NCI-H774 (cell line): ENCODE measurements around the gene KRTAP9-2.
"Not testable (repeated sequence)": the region's sequence is repeated elsewhere in the genome, so short reads cannot be mapped to it uniquely, and the experiment has no call there.

ENCODE experiments used
- DNase-seq: peaks from one replicate; lab custom pipeline; 2025; lab: John Stamatoyannopoulos, UW

Gene KRTAP9-2

GRCh38 chr17:41226598-41227095, at the start of gene KRTAP9-2:
Gene KRTAP9-2, plus strand, starts transcription at chr17:41226648. Its CDS starts 7 bp downstream, at chr17:41226655.
- not testable (repeated sequence) for DNase-seq

GRCh38 chr17:41176744-41177387, 49.6 kb upstream of the KRTAP9-2 start:
- no peak for DNase-seq

- DNase-seq, result no peak
Observed at GRCh38 chr17:41177727-41178271, 48.6 kb upstream of the KRTAP9-2 start, which contains the start of gene KRTAP4-2. Gene KRTAP4-2, minus strand, starts transcription at chr17:41178221. Its CDS starts 57 bp downstream, at chr17:41178164.

- no peak for DNase-seq
Observed at GRCh38 chr17:41178341-41178740, 48.1 kb upstream of the KRTAP9-2 start.

GRCh38 chr17:41178843-41179616, 47.4 kb upstream of the KRTAP9-2 start:
- DNase-seq, result no peak

GRCh38 chr17:41184480-41184961, 41.9 kb upstream of the KRTAP9-2 start, which contains the start of gene KRTAP4-1:
Gene KRTAP4-1, minus strand, starts transcription at chr17:41184911. Its CDS starts 57 bp downstream, at chr17:41184854.
- no peak for DNase-seq

- DNase-seq, result no peak
Observed at GRCh38 chr17:41185001-41185400, 41.4 kb upstream of the KRTAP9-2 start.

- no peak for DNase-seq
Observed at GRCh38 chr17:41186872-41187271, 39.6 kb upstream of the KRTAP9-2 start.

- DNase-seq, result not testable (repeated sequence)
Observed at GRCh38 chr17:41189837-41190318, 36.6 kb upstream of the KRTAP9-2 start, which contains the start of gene KRTAP9-1. Gene KRTAP9-1, plus strand, starts transcription at chr17:41189887. Its CDS starts 0 bp downstream, at chr17:41189887.

GRCh38 chr17:41190328-41190727, 36.1 kb upstream of the KRTAP9-2 start:
- DNase-seq, result peak; percentile 37

- no peak for DNase-seq
Observed at GRCh38 chr17:41196068-41196467, 30.4 kb upstream of the KRTAP9-2 start.

GRCh38 chr17:41199421-41200078, 26.9 kb upstream of the KRTAP9-2 start:
- DNase-seq, result no peak

- peak; percentile 87 for DNase-seq
Observed at GRCh38 chr17:41211845-41212466, 14.5 kb upstream of the KRTAP9-2 start.

GRCh38 chr17:41212524-41213169, 13.8 kb upstream of the KRTAP9-2 start:
- DNase-seq, result peak; percentile 94

GRCh38 chr17:41215681-41216080, 10.8 kb upstream of the KRTAP9-2 start:
- no peak for DNase-seq

GRCh38 chr17:41223821-41224220, 2.6 kb upstream of the KRTAP9-2 start:
- no peak for DNase-seq

- DNase-seq, result no peak
Observed at GRCh38 chr17:41226051-41226450, 397 bp upstream of the KRTAP9-2 start.

GRCh38 chr17:41230094-41230493, 3.6 kb downstream of the KRTAP9-2 start:
- no peak for DNase-seq

GRCh38 chr17:41231731-41232130, 5.3 kb downstream of the KRTAP9-2 start:
- DNase-seq, result no peak

GRCh38 chr17:41232399-41233105, 6.1 kb downstream of the KRTAP9-2 start, which contains the start of gene KRTAP9-3:
Gene KRTAP9-3, plus strand, starts transcription at chr17:41232449. Its CDS starts 53 bp downstream, at chr17:41232502.
- peak; percentile 76 for DNase-seq
